Type B pancreatic cell (in vitro differentiated cells): ENCODE measurements around the gene ESRRB. TPM values are rescaled to one million over a fixed set of nuclear protein-coding genes. Genes with fewer than 3 reads are reported as not detected.
A peak's percentile ranks its signal among the peaks of the same experiment; 100 is the strongest.
"Not testable (repeated sequence)": the region's sequence is repeated elsewhere in the genome, so short reads cannot be mapped to it uniquely, and the experiment has no call there.

ENCODE experiments used
- DNase-seq: peaks from one replicate; pipeline ENCODE4 v3.0.0; 2021; ENCODE audit warnings: mixed read lengths; ENCODE audit not compliant: unreplicated experiment; ENCODE audit errors: extremely low spot score
- H3K27ac Mint-ChIP-seq: 2 replicates; pipeline ENCODE4 v1.8.0; 2021; ENCODE audit warnings: mild to moderate bottlenecking, mixed read lengths
- H3K27me3 Mint-ChIP-seq: 2 replicates; pipeline ENCODE4 v1.8.0; 2021; ENCODE audit warnings: mixed read lengths
- H3K36me3 Mint-ChIP-seq: 2 replicates; pipeline ENCODE4 v1.8.0; 2021; ENCODE audit warnings: mixed read lengths
- H3K4me1 Mint-ChIP-seq: one replicate; pipeline ENCODE4 v1.8.0; 2021; ENCODE audit warnings: mixed read lengths; ENCODE audit not compliant: unreplicated experiment
- H3K4me3 Mint-ChIP-seq: 2 replicates; pipeline ENCODE4 v1.8.0; 2021; ENCODE audit warnings: mild to moderate bottlenecking, mixed read lengths
- H3K9me3 Mint-ChIP-seq: 2 replicates; pipeline ENCODE4 v1.8.0; 2021; ENCODE audit warnings: mixed read lengths
- total RNA-seq: library from RNA; stranded (reverse); gene quantifications from 2 replicates; pipeline ENCODE4 v1.2.1, GENCODE V29; 2021; ENCODE audit warnings: low replicate concordance
- TF ChIP-seq, protein P1 (sequence below): fragments of 200-600 bp; sonication (generic); conservative IDR thresholded peaks from 2 replicates; pipeline ENCODE4 v1.5.0; 2021; ENCODE audit warnings: antibody characterized with exemption, mild to moderate bottlenecking

Gene ESRRB
- total RNA-seq, 1 donor from 2014 or later, result 0.94 TPM

DNA sequence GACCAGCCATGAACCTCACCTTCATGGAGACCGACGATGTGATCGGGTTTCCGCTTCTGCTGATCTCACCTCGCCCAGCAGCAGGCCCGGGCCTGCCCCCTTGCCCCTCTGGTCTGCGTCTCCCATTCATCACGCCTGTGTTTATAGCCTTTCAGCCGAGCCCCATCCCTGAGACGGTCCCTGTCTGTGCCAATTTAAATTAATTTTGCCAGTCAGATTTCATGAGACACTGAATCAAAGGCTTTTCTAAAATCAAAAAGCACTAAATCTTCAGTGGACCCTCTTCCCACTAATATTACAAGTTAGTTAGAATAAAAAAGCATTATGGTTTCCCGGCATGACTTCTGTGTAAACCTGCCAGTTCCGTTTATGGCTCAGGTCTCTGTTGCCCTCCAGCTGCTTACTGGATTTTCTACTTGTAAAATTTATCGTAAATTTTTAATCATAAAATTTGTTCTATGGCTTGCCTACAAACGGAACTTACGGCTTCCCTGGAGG is 155.9 kb downstream of the ESRRB start:
- no peaks in the 10 kb centered on the region for H3K36me3 Mint-ChIP-seq
- peaks cover 45% of the 10 kb centered on the region for H3K27me3 Mint-ChIP-seq
- peaks cover 21% of the 10 kb centered on the region for H3K4me1 Mint-ChIP-seq
- H3K9me3 Mint-ChIP-seq, result no peaks in the 10 kb centered on the region
- no peak overlapping the region for H3K4me3 Mint-ChIP-seq
- H3K27ac Mint-ChIP-seq, result no peak overlapping the region
- TF ChIP-seq, protein P1, sequence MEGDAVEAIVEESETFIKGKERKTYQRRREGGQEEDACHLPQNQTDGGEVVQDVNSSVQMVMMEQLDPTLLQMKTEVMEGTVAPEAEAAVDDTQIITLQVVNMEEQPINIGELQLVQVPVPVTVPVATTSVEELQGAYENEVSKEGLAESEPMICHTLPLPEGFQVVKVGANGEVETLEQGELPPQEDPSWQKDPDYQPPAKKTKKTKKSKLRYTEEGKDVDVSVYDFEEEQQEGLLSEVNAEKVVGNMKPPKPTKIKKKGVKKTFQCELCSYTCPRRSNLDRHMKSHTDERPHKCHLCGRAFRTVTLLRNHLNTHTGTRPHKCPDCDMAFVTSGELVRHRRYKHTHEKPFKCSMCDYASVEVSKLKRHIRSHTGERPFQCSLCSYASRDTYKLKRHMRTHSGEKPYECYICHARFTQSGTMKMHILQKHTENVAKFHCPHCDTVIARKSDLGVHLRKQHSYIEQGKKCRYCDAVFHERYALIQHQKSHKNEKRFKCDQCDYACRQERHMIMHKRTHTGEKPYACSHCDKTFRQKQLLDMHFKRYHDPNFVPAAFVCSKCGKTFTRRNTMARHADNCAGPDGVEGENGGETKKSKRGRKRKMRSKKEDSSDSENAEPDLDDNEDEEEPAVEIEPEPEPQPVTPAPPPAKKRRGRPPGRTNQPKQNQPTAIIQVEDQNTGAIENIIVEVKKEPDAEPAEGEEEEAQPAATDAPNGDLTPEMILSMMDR, result no peak
- no peak for DNase-seq

DNA sequence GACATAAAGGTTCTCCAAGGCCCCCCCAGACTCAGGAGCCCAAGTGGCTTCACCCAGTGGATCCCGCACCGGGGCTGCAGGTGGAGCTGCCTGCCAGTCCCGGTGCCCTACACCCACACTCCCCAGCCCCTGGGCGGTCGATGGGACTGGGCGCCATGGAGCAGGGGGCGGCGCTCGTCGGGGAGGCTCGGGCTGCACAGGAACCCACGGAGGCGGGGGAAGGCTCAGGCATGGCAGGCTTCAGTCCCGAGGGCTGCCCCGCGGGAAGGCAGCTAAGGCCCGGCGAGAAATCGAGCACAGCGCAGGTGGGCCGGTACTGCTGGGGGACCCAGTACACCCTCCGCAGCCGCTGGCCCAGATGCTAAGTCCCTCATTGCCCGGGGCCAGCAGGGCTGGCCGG is 160.7 kb downstream of the ESRRB start:
- not testable (repeated sequence) for H3K9me3 Mint-ChIP-seq, H3K4me3 Mint-ChIP-seq, DNase-seq, H3K36me3 Mint-ChIP-seq, H3K27ac Mint-ChIP-seq
- H3K4me1 Mint-ChIP-seq, result peaks cover 47% of the 10 kb centered on the region
- peaks cover 39% of the 10 kb centered on the region for H3K27me3 Mint-ChIP-seq

DNA sequence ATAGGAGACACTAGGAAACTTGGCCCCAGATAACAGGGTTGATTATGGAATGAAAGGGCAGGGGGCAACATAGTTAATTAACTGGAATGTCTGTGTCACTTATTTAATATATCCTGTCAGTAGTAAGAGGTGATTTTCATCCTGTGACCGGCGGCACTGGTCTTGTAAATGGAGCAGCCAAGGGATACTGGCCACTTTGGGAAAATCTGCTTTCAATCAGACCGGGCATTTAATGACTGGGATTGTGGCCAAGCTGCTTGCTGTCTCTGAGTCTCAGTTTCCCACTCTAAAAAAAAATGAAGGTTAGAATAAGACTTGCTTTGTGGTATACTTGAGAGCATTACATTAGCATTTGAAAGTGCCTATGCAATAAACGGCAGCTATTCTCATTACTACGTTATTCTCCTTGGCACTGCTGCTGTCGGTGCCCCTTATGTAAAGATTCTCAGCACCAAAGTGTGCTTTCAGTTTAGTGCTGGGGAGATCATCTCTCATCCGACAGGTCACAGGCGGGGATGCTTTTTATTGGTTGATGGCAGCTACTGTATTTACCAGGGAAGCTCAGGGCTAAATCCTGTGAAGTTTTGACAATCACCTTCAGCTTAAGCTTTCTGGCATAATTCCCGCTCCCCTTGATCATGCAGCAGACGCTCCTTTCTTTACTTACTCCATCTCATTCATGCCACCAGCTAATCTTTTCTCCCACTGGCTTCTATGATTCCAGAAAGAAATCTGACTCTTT is 162.1 kb downstream of the ESRRB start:
- H3K27me3 Mint-ChIP-seq, result peaks cover 31% of the 10 kb centered on the region
- H3K4me3 Mint-ChIP-seq, result peak overlapping the region; percentile 46
- peaks cover 41% of the 10 kb centered on the region for H3K4me1 Mint-ChIP-seq
- TF ChIP-seq, protein P1, result no peak
- no peak for DNase-seq
- H3K36me3 Mint-ChIP-seq, result no peaks in the 10 kb centered on the region
- H3K9me3 Mint-ChIP-seq, result no peaks in the 10 kb centered on the region
- H3K27ac Mint-ChIP-seq, result no peak overlapping the region

DNA sequence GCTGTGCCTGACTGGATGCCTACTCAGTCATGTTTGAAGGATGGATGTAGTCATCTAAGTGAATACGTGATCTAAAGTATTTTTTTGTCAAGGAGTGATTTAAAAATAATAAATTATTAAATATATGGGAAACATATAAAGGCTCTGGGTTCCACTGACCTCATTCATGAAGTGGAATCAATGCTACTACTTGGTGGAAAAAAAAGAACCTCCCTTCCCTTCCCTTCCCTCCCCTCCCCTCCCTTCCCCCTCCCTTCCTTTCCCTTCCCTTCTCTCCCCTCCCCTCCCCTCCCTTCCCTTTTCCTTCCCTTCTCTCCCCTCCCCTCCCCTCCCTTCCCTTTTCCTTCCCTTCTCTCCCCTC is 162.7 kb downstream of the ESRRB start:
- H3K4me3 Mint-ChIP-seq, result no peak overlapping the region
- H3K36me3 Mint-ChIP-seq, result no peaks in the 10 kb centered on the region
- H3K4me1 Mint-ChIP-seq, result peaks cover 37% of the 10 kb centered on the region
- peaks cover 26% of the 10 kb centered on the region for H3K27me3 Mint-ChIP-seq
- no peaks in the 10 kb centered on the region for H3K9me3 Mint-ChIP-seq
- H3K27ac Mint-ChIP-seq, result no peak overlapping the region
- DNase-seq, result no peak
- TF ChIP-seq, protein P1, result no peak

DNA sequence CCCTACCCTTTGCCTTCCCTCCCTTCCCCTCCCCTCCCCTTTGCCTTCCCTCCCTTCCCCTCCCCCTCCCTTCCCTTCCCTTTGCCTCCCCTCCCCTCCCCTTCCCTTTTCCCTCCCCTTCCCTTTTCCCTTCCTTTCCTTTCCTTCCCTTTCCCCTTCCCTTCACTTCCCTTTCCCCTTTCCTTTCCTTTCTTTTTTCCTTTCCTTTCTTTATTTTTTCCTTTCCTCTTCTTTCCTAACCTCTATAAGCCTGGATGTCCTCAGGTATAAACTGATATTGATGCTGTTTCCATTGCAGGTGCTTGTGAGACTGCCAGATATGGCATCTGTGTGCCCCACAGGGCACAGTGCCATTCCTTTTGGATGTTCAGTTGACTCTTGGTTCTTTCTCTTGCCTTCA is 163.2 kb downstream of the ESRRB start:
- H3K36me3 Mint-ChIP-seq, result no peaks in the 10 kb centered on the region
- no peak overlapping the region for H3K27ac Mint-ChIP-seq
- H3K4me1 Mint-ChIP-seq, result peaks cover 33% of the 10 kb centered on the region
- TF ChIP-seq, protein P1, result no peak
- peaks cover 23% of the 10 kb centered on the region for H3K27me3 Mint-ChIP-seq
- no peak overlapping the region for H3K4me3 Mint-ChIP-seq
- DNase-seq, result no peak
- H3K9me3 Mint-ChIP-seq, result no peaks in the 10 kb centered on the region

DNA sequence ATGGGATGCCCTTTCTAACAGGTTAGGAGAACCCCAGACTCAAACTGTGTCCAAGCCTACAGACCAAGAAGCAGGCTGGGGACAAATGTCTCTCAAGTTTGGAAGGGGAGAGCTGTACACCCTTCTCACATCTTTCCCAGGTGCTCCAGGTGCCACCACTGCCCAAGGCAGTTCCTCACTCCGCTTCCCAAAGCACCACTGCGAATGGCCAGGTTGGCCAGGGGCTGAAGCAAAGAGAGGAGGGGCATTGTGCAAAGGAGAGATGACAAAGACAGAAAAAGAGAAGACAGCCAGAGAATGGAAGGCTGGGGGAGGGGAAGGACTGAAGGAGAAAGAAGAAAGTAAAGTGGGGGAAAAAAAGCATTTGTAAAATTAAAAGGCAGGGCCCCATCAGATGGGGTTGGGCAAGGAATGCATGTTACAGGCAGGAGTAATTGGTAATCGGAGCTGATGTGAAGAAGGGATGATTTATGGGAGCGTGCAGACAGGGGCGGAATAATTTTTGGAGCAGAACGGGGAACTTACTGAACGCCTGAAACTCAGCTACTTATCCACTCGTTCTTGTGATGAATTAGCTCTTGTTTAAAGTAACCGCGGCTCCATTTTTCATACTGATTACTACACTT is 165.8 kb downstream of the ESRRB start:
- Mint-ChIP-seq H3K4me1 (peaks cover 36% of the 10 kb centered on the region), H3K36me3 (no peaks in the 10 kb centered on the region), H3K4me3 (peak overlapping the region; percentile 70), H3K27me3 (peaks cover 23% of the 10 kb centered on the region), H3K27ac (peak overlapping the region; percentile 19), H3K9me3 (no peaks in the 10 kb centered on the region)
- DNase-seq, result no peak
- TF ChIP-seq, protein P1, result no peak
